Progenitor cell of endocrine pancreas (in vitro differentiated cells): ENCODE measurements around the gene NOC2L. TPM values are rescaled to one million over a fixed set of nuclear protein-coding genes. Genes with fewer than 3 reads are reported as not detected.

Source experiments
- DNase-seq: peaks from one replicate; pipeline ENCODE4 v3.0.0; 2021; ENCODE audit warnings: low spot score; ENCODE audit not compliant: unreplicated experiment
- H3K27ac Mint-ChIP-seq: 2 replicates; pipeline ENCODE4 v1.8.0; 2021; ENCODE audit warnings: mild to moderate bottlenecking, moderate library complexity, mixed read lengths
- H3K27me3 Mint-ChIP-seq: 2 replicates; pipeline ENCODE4 v1.8.0; 2021; ENCODE audit warnings: mixed read lengths
- H3K36me3 Mint-ChIP-seq: 2 replicates; pipeline ENCODE4 v1.8.0; 2022; ENCODE audit warnings: mixed read lengths; ENCODE audit not compliant: insufficient read depth
- H3K4me1 Mint-ChIP-seq: 2 replicates; pipeline ENCODE4 v1.8.0; 2021; ENCODE audit warnings: low read depth, mixed read lengths
- H3K4me3 Mint-ChIP-seq: 2 replicates; pipeline ENCODE4 v1.8.0; 2021; ENCODE audit warnings: low read depth, mild to moderate bottlenecking, moderate library complexity, mixed read lengths
- H3K9me3 Mint-ChIP-seq: 2 replicates; pipeline ENCODE4 v1.8.0; 2021; ENCODE audit warnings: low read depth, mixed read lengths
- total RNA-seq: library from RNA; stranded (reverse); gene quantifications from 2 replicates; pipeline ENCODE4 v1.2.1, GENCODE V29; 2021
- TF ChIP-seq, protein P1 (sequence below): fragments of 200-600 bp; sonication (generic); IDR thresholded peaks from one replicate; pipeline ENCODE4 v1.5.0; 2021; ENCODE audit warnings: antibody characterized with exemption, mild to moderate bottlenecking; ENCODE audit not compliant: unreplicated experiment

The NOC2L gene
- total RNA-seq, 1 donor from 2014 or later = 78.2 TPM

DNA sequence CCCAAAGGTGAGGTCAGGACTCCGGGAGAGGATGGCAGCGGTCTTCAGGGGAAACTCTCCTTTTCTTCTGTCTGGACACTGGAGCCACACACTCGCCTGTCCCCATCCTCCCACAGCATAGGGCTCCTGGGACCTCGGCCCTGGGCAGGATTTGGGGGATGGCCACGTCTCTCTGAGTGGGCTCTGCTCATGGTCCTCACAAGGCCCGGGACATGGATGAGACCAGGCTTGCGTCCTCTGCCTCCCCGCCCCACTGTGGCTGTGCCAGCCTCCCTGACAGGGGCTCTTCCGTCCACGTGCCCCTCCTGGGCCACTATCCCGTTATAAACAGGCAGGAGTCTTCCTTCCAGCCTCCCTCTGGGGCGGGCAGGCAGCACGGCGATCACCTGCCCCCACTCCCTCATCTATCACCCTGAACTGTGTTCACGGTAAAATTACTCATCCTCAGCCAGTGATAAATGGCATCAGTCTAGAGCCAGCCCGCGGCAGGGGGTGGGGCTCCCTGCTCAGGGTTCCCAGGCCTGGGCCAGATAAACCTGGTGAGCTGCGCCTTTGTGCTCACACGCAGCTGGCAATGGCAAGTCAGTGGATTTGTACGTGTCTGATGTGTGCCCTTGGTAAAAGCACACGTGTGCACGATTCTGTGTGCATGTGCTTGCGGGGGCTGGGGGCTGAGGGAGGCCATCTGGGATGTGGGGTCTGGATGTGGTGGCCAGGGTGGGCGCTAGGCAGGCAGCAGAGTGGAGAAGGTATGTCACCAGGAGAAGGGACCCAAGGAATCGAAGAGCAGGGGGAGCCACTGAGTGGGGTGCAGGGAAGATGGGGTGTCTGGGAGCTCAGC, 48.0 kb downstream of the NOC2L start:
- Mint-ChIP-seq H3K4me3 (no peak overlapping the region), H3K4me1 (peaks cover 19% of the 10 kb centered on the region), H3K27ac (peak overlapping the region; percentile 14), H3K9me3 (no peaks in the 10 kb centered on the region), H3K36me3 (peaks cover 2% of the 10 kb centered on the region), H3K27me3 (peaks cover 40% of the 10 kb centered on the region)
- TF ChIP-seq, protein P1, sequence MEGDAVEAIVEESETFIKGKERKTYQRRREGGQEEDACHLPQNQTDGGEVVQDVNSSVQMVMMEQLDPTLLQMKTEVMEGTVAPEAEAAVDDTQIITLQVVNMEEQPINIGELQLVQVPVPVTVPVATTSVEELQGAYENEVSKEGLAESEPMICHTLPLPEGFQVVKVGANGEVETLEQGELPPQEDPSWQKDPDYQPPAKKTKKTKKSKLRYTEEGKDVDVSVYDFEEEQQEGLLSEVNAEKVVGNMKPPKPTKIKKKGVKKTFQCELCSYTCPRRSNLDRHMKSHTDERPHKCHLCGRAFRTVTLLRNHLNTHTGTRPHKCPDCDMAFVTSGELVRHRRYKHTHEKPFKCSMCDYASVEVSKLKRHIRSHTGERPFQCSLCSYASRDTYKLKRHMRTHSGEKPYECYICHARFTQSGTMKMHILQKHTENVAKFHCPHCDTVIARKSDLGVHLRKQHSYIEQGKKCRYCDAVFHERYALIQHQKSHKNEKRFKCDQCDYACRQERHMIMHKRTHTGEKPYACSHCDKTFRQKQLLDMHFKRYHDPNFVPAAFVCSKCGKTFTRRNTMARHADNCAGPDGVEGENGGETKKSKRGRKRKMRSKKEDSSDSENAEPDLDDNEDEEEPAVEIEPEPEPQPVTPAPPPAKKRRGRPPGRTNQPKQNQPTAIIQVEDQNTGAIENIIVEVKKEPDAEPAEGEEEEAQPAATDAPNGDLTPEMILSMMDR = no peak
- DNase-seq = peak; percentile 13

DNA sequence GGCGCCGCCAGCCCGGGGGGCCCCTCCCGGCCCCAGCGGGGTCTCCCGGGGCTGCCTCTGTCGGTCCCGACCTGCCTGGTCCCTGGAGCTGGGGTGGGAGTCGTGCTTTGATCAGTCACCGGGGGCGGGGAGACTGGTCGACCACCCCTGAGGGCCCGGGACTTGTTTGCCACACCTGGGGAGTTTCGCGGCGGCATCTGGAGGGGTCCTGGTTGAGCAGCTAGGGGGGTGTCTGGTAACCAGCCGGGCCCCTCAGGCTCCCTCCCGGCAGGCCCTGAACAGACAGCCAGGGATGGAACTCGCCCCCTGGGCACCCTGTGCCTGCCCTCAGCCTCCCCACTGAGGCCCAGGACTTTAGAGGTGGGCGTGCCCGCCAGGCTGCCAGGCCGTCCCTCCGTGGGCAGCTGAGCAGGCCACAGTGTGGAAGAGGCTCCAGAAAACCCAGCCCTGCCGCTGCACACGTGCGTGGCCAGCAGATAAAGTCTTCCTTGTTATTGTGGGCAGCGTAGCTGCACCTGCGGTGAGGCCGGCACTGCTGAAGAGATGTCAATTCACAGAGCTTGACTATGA, 48.7 kb downstream of the NOC2L start:
- TF ChIP-seq, protein P1 = no peak
- H3K27ac Mint-ChIP-seq = no peak overlapping the region
- peaks cover 40% of the 10 kb centered on the region for H3K27me3 Mint-ChIP-seq
- H3K4me3 Mint-ChIP-seq = no peak overlapping the region
- H3K36me3 Mint-ChIP-seq = peaks cover 2% of the 10 kb centered on the region
- no peaks in the 10 kb centered on the region for H3K9me3 Mint-ChIP-seq
- DNase-seq = peak; percentile 9
- peaks cover 18% of the 10 kb centered on the region for H3K4me1 Mint-ChIP-seq

DNA sequence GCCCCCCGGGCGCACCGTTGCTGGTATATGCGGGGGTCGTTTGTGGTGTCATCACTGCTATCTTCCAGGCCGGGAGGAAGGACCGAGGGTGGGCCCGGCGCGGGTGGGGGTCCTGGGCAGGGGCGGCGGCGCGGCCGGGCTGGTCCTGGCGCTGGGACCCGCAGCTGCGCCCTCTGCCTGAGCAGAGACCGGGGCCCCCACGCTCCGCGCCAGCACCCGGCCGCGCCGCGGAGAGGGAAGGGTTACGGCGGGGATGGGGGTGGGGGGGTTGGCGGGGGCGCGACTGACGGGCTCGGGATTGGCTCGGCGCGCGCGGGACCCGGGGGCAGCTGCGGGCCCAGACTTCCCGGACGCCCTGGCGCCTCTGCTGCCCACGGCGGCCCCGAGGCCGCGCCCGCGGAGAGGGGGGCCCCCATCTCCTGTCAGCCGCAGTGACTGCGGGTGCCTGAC, 49.2 kb downstream of the NOC2L start:
- DNase-seq = no peak
- Mint-ChIP-seq H3K4me1 (peaks cover 21% of the 10 kb centered on the region), H3K4me3 (no peak overlapping the region), H3K36me3 (peaks cover 2% of the 10 kb centered on the region), H3K27me3 (peaks cover 39% of the 10 kb centered on the region), H3K27ac (no peak overlapping the region), H3K9me3 (no peaks in the 10 kb centered on the region)
- TF ChIP-seq, protein P1 = no peak

DNA sequence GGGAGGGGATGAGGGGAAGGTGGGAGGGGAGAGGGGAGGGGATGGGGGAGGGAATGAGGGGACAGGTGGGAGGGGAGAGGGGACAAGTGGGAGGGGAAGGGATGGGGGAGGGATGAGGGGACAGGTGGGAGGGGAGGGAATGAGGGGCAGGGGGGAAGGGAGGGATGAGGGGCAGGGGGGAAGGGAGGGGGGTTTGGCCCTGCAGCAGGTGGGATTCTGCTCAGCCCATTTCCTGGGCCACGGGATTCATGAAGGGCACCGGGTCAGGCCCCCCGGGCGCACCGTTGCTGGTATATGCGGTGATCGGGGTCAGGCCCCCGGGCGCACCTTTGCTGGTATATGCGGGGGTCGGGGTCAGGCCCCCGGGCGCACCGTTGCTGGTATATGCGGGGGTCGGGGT, 50.4 kb downstream of the NOC2L start:
- TF ChIP-seq, protein P1 = no peak
- H3K36me3 Mint-ChIP-seq = peaks cover 2% of the 10 kb centered on the region
- H3K4me3 Mint-ChIP-seq = no peak overlapping the region
- DNase-seq = peak; percentile 3
- H3K4me1 Mint-ChIP-seq = peaks cover 21% of the 10 kb centered on the region
- H3K27me3 Mint-ChIP-seq = peaks cover 28% of the 10 kb centered on the region
- no peaks in the 10 kb centered on the region for H3K9me3 Mint-ChIP-seq
- no peak overlapping the region for H3K27ac Mint-ChIP-seq

DNA sequence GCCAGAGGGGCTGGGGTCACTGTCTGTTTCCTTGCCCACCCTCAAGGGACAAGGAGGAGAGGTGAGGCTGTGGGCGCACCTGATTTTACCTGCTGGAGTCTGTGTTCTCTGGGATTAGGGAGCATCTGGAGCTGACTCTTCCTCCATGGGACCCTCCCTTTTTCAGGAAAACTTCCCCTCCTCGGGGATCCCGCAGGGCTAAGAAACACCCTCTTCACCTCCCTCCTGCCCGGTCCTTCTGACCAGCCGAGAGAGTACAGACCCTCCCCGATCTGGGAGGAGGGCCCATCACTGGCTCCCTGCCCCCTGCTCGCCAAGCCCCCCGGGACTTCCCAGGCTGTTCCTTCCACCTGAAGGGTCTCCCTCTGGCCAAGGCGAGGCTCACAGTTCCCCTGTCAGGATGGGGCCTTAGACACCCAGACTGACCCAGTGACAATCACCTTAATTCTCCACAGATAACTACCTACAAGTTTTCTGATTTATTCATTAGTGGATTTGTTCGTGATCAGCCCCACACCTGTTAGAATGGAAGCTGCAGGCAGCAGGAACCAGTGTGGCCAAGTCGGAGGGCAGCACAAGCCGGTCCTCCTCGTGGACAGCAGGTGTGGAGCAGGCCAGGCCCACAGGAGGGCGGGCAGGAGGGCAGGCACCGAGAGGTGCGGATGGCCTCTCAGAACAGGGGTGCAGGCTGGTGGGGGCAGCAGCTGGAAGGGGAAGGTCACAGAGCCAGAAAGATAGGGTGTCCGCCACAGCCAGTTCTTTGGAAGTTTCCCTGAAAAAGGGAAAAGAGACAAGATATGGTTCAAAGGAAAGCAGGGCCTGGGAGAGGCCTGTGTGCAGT, 51.2 kb downstream of the NOC2L start:
- DNase-seq = peak; percentile 6

More for the DNA sequence above, 51.2 kb downstream of the NOC2L start:
- peaks cover 21% of the 10 kb centered on the region for H3K4me1 Mint-ChIP-seq
- TF ChIP-seq, protein P1 = no peak
- no peaks in the 10 kb centered on the region for H3K9me3 Mint-ChIP-seq
- H3K4me3 Mint-ChIP-seq = no peak overlapping the region
- H3K36me3 Mint-ChIP-seq = peaks cover 2% of the 10 kb centered on the region
- peak overlapping the region; percentile 48 for H3K27ac Mint-ChIP-seq
- H3K27me3 Mint-ChIP-seq = peaks cover 33% of the 10 kb centered on the region
